Lower leg skin (tissue), 3 donors: Measurements from ENCODE around the gene ZDHHC6.

Experiments
- POLR2A ChIP-seq, 2 donors: fragments of 450-650 bp; IDR thresholded peaks; one replicate each; pipeline ENCODE4 v1.6.1; 2016 to 2017; ENCODE audit warnings: antibody characterized with exemption in 2 of 2, mild to moderate bottlenecking in 1 of 2, moderate library complexity in 1 of 2
- TF ChIP-seq, protein P1 (sequence below), 3 donors: fragments of 450-650 bp; IDR thresholded peaks; one replicate each; pipeline ENCODE4 v1.5.1; 2016; ENCODE audit warnings: antibody characterized with exemption in 3 of 3, mild to moderate bottlenecking in 3 of 3, moderate library complexity in 2 of 3

GRCh38 chr10:112412696-112413095, 34.0 kb downstream of the ZDHHC6 start:
- TF ChIP-seq POLR2A (IDR thresholded peaks at IDR 0.05) = no peak
- TF ChIP-seq, protein P1, sequence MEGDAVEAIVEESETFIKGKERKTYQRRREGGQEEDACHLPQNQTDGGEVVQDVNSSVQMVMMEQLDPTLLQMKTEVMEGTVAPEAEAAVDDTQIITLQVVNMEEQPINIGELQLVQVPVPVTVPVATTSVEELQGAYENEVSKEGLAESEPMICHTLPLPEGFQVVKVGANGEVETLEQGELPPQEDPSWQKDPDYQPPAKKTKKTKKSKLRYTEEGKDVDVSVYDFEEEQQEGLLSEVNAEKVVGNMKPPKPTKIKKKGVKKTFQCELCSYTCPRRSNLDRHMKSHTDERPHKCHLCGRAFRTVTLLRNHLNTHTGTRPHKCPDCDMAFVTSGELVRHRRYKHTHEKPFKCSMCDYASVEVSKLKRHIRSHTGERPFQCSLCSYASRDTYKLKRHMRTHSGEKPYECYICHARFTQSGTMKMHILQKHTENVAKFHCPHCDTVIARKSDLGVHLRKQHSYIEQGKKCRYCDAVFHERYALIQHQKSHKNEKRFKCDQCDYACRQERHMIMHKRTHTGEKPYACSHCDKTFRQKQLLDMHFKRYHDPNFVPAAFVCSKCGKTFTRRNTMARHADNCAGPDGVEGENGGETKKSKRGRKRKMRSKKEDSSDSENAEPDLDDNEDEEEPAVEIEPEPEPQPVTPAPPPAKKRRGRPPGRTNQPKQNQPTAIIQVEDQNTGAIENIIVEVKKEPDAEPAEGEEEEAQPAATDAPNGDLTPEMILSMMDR (IDR thresholded peaks at IDR 0.05) = no peak
